ENCODE measurements around the gene PFKL.
"Not testable (repeated sequence)": the region's sequence is repeated elsewhere in the genome, so short reads cannot be mapped to it uniquely, and the experiment has no call there.

The PFKL gene

DNA sequence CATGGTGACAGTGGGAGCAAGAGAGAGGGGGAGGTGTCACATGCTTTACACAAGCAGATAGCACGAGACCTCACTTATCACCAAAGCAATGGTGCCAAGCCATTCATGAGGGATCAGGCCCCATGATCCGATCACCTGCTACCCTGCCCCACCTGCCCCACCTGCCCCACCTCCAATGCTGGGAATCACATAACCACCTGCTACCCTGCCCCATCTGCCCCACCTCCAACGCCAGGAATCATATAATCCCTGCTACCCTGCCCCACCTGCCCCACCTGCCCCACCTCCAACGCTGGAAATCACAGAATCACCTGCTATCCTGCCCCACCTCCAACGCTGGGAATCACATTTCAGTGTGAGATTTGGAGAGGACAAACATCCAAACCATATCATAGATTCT is 24.8 kb upstream of the PFKL start:
- DNase-seq (ENCODE audit: low read depth in 4 of 4, low spot score in 1 of 4): no peak

DNA sequence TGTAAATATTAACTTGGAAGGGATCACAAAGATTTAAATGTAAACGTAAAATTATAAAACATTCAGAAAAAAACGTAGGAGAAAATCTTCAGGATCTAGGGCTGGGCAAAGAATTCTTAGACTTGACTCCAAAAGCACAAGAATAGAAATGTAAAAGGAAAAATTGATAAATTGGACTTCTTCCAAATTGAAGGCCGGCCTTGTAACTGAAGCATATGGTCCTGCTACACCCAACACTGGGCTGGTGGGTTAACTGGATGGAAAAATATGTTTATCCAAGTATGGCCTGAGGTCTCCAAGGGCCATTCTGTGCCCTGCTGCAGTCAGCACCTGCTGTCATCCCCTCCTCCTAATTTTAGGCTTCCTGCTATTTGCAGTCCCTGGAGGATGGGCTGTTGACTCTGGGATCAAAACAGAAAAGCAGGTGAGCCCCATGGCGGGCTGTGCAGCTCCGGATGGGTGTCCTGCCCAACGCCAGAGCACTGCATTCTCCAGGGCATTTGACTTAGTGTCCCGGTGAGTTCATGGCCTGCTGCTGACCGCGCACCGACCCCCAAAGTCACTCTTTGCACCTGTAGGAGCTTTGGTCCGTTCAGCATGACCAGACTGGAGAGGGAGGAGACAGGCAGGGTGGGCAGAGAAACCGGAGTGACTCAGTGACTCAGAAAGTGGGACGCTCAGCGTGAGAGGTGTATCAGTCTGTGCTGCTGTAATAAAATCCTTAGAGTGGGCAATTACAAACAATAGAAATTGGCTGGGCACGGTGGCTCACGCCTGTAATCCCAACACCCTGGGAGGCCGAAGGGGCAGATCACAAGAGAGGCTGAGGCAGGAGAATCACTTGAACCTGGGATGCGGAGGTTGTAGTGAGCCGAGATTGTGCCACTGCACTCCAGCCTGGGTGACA is 20.2 kb upstream of the PFKL start:
- DNase-seq (ENCODE audit: low read depth in 4 of 4, low spot score in 1 of 4): no peak

DNA sequence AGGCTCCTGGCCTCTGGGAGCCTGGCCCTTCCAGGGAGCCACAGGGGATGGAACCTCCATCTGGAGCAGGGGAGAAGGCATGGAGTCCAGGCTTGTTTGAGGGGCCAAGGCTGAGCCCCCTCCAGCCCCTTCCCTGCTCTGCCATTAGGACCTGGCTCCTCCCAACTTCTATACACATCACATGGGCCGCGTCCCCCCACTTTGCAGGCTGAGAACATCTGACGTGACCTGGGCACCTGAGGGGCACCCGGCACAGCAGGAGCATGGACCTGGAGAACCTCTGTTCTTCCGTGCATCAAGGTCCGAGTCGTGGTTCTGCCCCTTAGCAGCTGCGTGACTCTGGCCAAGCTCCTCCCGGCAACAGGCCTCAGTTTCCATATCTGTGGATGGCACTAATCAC is 18.1 kb upstream of the PFKL start:
- DNase-seq (ENCODE audit: low read depth in 4 of 4, low spot score in 1 of 4): no peak

DNA sequence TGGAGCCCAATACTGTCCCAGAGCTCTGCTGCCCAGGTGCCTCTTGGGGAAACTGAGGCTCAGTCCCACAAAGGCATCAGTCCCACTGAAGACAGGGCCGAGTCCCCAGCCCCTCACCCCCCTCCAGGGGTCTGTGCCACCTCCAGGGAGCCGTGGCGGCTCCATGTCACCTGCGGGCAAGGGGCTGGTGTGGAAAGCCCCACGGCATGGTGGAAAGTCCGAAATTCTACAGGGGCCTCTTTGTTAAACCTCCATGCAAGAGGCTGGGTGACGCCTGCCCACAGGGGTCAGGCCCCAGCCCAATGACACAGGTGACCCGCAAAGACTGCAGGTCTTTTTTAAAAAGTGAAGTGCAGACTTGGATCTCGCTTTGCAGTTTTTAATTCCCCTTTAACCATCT is 17.5 kb upstream of the PFKL start:
- DNase-seq (ENCODE audit: low read depth in 4 of 4, low spot score in 1 of 4): no peak

DNA sequence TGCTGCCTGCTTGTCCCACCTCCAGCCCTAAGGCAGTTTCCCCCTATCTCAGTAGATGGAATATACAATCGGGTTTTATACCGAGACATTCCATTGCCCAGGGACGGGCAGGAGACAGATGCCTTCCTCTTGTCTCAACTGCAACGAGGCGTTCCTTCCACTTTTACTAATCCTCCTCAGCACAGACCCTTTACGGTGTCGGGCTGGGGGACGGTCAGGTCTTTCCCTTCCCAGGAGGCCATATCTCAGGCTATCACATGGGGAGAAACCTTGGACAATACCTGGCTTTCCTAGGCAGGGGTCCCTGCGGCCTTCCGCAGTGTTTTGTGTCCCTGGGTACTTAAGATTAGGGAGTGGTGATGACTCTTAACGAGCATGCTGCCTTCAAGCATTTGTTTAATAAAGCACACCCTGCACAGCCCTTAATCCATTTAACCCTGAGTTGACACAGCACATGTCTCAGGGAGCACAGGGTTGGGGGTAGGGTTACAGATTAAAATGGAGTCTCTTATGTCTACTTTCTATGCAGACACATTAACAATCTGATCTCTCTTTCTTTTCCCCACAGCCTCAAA is 16.6 kb upstream of the PFKL start:
- DNase-seq (ENCODE audit: low read depth in 4 of 4, low spot score in 1 of 4): not testable (repeated sequence)

DNA sequence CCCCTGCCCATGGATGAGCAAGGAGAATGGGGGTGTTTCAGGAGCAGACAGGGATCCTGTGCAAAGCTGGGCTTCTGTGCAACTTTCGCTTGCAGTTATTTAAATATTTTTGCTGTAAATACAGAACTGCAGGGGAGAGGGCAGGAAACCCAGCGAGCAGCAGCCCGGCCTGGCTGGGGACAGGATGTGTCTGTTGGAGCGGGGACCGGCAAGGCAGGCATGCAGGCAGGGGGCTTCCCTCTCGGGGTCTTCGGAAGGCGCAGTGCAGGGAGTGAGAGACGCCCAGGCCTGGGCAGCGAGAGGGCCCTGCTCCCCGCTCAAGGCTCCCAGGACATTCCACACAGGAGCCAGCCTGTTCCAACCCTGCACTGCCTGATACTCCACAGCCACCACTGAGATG is 15.9 kb upstream of the PFKL start:
- DNase-seq (ENCODE audit: low read depth in 4 of 4, low spot score in 1 of 4): no peak

DNA sequence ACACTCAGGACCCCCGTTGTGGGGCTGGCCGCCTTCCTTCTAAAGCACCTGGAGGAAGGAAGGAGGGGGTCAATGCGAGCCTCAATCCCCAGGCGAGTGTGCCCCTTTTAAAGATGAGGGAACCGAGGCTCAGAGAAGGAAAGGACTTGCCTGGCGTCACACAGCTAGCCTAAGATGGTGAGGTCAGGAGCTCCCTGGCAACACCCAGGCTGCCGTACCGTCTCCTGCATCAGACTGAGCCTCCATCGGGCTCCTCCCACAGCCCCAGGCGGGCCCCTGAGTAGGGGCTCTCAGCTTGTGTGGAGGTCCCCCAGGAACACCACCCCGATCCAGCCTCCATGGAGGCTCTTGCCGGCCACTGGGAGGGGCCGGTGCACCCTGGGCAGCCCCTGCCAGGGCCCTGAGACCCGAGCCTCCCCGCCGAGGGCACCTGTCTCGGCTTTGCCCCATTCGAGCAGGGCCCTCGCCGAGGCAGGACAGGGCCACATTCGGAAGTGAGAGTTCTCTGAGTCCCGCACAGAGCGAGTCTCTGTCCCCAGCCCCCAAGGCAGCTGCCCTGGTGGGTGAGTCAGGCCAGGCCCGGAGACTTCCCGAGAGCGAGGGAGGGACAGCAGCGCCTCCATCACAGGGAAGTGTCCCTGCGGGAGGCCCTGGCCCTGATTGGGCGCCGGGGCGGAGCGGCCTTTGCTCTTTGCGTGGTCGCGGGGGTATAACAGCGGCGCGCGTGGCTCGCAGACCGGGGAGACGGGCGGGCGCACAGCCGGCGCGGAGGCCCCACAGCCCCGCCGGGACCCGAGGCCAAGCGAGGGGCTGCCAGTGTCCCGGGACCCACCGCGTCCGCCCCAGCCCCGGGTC is 14.5 kb upstream of the PFKL start, which contains the start of gene AIRE:
Gene AIRE (plus strand): TSS at position 739 of the 855 bp plus-strand sequence. CDS start 131 bp downstream, outside the sequence.
- DNase-seq (ENCODE audit: low read depth in 4 of 4, low spot score in 1 of 4): no peak

DNA sequence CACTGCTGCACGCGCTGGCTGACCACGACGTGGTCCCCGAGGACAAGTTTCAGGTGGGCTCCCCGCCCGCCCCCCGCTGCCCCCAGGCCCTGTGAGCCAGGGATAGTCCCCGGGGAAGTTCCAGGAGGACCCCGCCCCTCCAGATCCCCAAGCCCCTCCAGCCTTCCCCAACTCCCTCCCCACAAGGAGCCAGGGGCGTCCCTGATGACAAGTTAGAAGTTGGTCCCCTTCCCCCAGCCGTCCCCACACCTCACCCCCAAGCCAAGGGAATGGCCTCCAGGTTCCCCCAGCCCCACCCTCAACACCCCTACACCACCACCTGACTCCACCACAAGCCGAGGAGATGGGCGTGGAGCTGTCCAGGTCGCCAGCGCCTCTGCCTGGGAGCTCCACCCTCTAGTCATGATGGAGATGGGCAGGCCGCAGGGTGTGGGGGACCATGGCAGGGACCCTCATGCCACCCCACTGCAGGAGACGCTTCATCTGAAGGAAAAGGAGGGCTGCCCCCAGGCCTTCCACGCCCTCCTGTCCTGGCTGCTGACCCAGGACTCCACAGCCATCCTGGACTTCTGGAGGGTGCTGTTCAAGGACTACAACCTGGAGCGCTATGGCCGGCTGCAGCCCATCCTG is 13.7 kb upstream of the PFKL start:
- DNase-seq (ENCODE audit: low read depth in 4 of 4, low spot score in 1 of 4): no peak

DNA sequence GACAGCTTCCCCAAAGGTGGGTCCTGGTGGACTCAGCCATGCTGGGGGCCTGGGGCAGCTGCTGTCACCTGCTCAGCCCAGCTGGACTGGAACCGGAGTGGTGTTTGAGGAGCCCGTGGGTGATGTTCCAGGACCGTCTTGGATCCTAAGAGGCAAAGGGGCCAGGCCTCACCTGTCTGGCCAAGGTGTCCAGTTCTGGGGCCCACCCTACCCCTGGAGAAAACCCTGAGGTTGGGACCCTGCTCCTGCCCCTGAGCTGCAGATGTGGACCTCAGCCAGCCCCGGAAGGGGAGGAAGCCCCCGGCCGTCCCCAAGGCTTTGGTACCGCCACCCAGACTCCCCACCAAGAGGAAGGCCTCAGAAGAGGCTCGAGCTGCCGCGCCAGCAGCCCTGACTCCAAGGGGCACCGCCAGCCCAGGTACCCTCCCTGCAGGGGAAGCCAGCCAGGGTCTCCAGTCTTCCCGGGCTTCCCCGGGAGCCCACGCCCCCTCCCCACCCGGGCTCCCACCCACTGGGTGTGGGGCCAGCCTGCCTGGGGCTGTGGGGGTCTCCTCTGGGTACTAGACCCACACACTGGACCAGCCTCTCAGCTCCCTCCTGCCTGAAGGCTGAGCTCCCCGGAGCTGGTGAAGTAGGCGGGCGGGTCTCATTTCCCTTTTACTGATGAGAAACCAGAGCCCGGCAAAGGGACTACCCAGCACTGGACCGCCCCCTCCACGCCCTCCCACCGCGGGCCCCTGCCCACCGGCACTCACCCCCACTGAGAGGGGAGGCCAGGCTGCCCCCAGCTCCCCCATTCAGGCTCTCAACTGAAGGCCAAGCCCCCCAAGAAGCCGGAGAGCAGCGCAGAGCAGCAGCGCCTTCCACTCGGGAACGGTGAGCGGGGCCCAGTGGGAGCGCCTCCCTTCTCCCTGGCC is 12.9 kb upstream of the PFKL start:
- no peak for DNase-seq (ENCODE audit: low read depth in 4 of 4, low spot score in 1 of 4)

DNA sequence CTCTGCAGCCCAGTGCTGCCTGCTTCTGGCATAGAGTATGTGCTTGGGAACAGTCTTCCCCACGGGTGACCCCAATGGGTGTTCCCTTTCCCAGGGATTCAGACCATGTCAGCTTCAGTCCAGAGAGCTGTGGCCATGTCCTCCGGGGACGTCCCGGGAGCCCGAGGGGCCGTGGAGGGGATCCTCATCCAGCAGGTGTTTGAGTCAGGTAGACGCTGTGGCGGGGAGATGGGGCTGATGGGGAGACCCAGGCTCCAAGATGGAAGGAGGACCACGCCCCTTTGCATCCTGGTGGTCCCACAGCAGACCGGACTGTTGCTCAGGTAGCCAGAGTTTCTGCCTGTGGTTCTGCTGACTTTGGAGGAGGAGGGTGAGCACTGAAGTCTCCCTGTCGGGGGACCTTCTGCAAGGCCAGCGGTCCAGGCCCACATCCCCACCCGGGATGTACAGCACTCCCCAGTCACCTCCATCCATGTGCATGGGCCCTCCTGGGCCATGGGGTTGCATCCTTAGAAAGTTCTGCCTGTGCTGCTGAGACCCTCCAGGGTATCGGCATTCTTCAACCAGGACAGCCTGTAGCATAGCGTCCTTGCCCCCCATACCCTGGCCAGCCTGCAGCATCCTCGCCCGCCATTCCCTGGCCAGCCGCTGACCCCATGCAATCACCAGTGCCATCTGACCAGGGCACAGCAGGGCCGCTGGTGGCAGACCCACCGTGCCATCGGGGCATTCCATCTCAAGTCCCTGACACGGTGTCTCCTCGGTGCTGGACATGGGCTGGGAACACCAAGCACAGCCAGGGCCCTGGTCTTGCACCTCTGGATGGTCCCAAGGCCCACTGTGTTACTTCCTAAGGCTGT is 11.4 kb upstream of the PFKL start:
- DNase-seq (ENCODE audit: low read depth in 4 of 4, low spot score in 1 of 4): no peak

DNA sequence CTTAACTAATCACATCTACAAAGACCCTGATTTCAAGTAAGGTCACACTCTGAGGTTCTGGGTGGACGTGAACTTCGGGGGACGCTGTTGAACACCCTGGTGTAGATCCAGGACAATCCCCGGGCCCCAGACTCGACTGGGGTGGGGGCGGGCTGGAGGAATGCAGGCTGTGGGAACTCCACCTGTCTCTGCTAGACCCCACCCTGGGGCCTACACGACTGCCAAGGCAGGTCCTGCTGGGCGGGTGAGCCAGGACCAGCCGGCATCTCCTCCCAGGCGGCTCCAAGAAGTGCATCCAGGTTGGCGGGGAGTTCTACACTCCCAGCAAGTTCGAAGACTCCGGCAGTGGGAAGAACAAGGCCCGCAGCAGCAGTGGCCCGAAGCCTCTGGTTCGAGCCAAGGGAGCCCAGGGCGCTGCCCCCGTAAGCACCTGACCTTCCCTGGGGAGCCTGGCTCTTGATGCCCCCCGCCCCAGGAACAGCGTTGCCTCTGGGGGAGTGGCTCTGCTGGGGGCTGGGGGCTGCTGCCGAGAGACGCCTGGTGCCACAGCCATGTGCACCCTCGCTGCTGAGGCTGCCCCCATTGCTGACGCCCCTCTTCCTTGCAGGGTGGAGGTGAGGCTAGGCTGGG is 10.4 kb upstream of the PFKL start:
- no peak for DNase-seq (ENCODE audit: low read depth in 4 of 4, low spot score in 1 of 4)

DNA sequence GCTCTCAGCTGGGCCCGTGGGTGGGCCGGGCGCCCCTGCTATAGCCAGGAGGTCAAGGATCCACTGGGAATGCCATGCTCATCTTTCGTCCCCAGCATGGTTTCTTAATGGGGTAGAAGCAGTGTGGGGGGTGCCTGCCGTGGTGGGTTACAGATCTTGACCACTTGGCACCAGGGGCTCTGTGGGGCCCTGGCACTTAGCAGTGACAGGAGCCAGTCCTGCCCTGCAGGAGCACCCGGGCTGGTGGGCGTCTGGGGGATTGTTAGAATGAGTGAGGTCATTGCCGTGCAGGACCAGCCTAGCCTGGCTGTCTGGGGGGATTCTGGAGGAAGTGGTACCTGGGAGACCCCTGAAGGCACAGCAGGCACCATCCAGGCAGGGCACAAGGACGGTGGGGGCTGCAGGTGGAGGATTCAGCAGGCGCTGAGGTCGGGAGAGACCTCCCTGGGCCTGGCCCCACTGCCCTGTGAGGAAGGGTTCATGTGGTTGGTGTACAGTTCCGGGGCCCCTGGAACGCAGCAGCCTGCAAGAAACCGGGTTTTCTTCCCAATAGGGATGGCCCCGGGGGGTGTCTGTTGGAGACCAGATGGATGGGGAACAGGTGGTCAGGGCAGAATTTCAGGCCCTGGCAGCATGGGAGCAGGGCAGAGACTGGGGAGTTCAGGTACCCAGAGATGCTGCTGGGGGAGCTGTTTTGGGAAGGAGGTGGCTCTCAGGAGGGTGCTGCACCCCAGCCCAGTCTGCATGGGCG is 9.4 kb upstream of the PFKL start:
- no peak for DNase-seq (ENCODE audit: low read depth in 4 of 4, low spot score in 1 of 4)

DNA sequence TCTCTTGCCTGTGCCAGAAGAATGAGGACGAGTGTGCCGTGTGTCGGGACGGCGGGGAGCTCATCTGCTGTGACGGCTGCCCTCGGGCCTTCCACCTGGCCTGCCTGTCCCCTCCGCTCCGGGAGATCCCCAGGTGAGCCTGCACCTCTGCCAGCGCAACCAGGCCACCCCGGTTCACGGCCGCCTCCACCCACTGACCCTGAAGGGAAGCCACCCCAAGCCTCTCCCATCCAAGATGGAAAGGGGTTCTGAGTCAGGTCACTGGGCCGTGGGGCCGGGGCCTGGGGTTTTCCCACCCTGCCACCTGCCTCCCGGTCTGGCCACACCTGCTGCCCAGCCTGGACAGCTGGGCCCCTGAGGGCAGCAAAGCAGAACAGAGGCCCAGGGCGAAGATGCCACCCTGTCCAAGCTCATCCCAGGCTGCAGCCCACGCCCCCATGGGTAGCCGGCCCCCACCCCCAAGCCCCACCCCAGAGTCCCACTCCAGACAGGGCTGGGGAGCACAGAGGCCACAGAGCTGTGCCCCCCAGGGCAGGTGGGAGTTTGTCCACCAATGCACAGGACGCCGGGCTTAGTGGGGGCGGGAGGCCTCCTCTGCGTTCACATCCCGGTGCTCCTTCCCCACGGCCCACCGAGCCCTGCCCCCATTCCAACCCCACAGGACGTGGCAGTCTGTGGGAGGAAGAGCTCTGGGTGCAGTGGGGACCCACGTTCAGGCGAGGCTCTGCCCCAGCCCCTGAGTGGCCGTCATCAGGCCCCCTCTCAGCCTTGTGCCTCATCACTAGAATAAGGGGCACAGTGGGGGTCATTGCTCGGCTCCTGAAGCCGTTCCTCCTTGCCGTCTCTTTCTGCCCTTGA is 8.5 kb upstream of the PFKL start:
- DNase-seq (ENCODE audit: low read depth in 4 of 4, low spot score in 1 of 4): no peak

DNA sequence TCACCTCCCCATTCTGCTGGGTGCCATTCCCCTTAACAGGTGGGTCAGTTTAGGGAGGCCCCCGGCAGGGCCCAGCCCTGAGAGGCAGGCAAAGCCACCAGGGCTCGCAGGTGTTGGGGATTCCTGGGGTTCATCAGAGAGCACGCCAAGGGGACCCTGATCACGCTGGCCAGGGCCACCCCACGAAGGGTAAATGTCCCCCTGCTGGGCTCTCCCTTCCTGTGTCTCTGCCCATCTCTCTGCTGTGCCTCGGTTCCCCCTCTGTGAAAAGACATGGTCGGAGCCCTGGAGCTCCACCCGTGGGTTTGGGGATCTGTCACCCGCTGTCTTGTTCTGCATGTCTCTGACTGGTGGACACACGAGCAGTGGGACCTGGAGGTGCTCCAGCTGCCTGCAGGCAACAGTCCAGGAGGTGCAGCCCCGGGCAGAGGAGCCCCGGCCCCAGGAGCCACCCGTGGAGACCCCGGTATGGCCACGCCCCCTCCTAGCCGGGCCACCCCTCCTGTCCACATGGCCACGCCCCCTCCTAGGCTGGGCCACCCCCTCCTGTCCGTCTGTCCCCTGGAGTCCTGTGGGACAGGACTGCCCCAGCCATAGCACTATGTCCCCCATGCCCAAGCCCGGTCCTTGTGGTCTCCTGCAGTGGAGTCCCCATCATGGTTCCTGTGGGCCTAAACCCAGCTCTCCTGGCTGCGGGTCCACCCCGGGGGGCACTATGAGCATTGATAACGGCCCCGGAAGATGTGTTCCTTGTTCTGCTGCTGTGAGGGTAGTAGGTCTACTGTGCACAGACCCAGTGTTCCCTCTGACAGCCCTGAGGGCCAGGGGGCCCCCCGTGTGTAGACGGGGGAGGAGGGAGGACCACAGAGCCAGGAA is 7.7 kb upstream of the PFKL start:
- DNase-seq (ENCODE audit: low read depth in 4 of 4, low spot score in 1 of 4): no peak

DNA sequence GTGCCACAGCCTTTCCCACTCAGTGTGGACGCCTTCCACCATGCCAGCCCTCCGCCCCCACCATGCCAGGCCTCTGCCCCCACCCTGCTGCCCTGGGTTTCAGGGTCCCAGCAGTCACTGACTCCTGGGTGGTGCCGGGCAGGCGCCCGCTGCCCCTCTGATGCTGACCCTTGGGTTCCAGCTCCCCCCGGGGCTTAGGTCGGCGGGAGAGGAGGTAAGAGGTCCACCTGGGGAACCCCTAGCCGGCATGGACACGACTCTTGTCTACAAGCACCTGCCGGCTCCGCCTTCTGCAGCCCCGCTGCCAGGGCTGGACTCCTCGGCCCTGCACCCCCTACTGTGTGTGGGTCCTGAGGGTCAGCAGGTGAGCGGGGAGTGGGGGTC is 7.0 kb upstream of the PFKL start:
- no peak for DNase-seq (ENCODE audit: low read depth in 4 of 4, low spot score in 1 of 4)

DNA sequence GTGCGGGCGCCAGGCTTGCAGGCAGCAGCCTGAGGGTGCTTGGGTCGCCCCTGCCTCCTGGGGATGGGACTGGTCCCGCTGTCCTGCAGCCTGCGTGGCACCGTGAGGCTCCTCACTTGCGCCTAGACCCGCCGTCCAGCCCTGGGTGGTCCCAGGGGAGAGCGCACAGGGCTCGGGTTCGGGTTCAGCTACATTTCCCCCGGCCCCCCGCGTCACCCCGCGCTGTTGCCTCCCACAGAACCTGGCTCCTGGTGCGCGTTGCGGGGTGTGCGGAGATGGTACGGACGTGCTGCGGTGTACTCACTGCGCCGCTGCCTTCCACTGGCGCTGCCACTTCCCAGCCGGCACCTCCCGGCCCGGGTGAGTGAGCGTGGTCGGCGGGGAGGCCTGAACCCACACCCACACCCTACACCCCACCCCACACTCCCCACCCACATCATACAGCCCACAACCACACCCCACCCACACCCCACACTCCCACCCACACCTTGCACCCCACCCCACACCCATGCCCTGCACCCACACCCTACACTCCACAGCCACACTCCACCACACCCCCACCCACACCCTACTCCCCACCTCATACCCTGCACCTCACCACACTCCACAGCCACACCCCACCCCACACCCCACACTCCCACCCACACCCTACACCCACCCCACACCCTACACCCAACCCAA is 6.2 kb upstream of the PFKL start:
- DNase-seq (ENCODE audit: low read depth in 4 of 4, low spot score in 1 of 4): no peak

Data from stimulated activated CD4-positive, alpha-beta T cell treated with anti-CD3 and anti-CD28 coated beads, Interleukin-1b, Interleukin-23, amount 100 ng/mL, for 24 hours (primary cell).